ENCODE data around the gene BOD1.

DNA sequence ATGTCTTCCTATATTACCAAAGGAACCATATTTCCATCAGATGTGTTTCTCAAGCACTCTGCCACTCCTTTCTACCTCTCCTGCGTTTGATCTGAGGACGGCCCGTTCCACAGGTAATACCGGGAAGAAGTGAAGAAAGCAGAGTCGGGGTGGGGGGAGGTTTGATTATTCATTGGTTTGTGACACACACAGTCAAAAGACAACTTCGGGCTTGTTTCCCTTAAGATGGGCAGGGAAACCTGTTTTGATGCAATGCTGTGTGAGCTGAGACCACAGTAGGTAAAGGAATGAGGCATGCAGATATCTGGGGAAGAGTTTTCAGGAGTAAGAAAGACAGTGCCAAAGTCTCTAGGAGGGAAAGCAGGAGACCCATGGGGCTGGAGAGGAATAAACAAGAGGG is 54.0 kb downstream of the BOD1 start:
- TF ChIP-seq, protein P1, sequence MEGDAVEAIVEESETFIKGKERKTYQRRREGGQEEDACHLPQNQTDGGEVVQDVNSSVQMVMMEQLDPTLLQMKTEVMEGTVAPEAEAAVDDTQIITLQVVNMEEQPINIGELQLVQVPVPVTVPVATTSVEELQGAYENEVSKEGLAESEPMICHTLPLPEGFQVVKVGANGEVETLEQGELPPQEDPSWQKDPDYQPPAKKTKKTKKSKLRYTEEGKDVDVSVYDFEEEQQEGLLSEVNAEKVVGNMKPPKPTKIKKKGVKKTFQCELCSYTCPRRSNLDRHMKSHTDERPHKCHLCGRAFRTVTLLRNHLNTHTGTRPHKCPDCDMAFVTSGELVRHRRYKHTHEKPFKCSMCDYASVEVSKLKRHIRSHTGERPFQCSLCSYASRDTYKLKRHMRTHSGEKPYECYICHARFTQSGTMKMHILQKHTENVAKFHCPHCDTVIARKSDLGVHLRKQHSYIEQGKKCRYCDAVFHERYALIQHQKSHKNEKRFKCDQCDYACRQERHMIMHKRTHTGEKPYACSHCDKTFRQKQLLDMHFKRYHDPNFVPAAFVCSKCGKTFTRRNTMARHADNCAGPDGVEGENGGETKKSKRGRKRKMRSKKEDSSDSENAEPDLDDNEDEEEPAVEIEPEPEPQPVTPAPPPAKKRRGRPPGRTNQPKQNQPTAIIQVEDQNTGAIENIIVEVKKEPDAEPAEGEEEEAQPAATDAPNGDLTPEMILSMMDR (conservative IDR thresholded peaks at IDR 0.05; ENCODE audit: low read depth, low read length), result no peak
- no peak for TF ChIP-seq EZH2 (IDR thresholded peaks at IDR 0.05; ENCODE audit: borderline replicate concordance, low read depth, low read length, poor library complexity, severe bottlenecking)

Measured in A673 (cell line).